Vagina (tissue), 2 donors: ENCODE results near the gene CGB3.
"Not testable (repeated sequence)": the region's sequence is repeated elsewhere in the genome, so short reads cannot be mapped to it uniquely, and the experiment has no call there.

Source experiments
- CTCF ChIP-seq, 3 experiments: fragments of 450-650 bp in 2 of 3; fragments of 200-600 bp in 1 of 3; sonication (generic) in 1 of 3; IDR thresholded peaks; one replicate each; pipeline ENCODE4 v1.5.1; 2017 to 2019; ENCODE audit warnings: antibody characterized with exemption in 3 of 3, mild to moderate bottlenecking in 2 of 3, moderate library complexity in 2 of 3
- POLR2A ChIP-seq, 2 donors: fragments of 450-650 bp; IDR thresholded peaks; one replicate each; pipeline ENCODE4 v1.6.1; 2017; ENCODE audit warnings: antibody characterized with exemption in 2 of 2, mild to moderate bottlenecking in 2 of 2, moderate library complexity in 2 of 2
- POLR2AphosphoS5 ChIP-seq, 2 donors: sonication (generic); formaldehyde crosslinking; IDR thresholded peaks; one replicate each; pipeline ENCODE4 v1.9.0; 2017; ENCODE audit warnings: antibody characterized with exemption in 2 of 2, mild to moderate bottlenecking in 2 of 2, low read depth in 1 of 2; ENCODE audit not compliant: insufficient read depth in 1 of 2

GRCh38 chr19:49038557-49039276, 14.6 kb upstream of the CGB3 start:
- TF ChIP-seq CTCF (IDR thresholded peaks at IDR 0.05); POLR2A (IDR thresholded peaks at IDR 0.05); POLR2AphosphoS5 (IDR thresholded peaks at IDR 0.05; ENCODE audit: insufficient read depth in 1 of 2, low read depth in 1 of 2): not testable (repeated sequence)
